ENCODE results near the gene CDK5RAP3.
"Not testable (repeated sequence)": the region's sequence is repeated elsewhere in the genome, so short reads cannot be mapped to it uniquely, and the experiment has no call there.

Gene CDK5RAP3

DNA sequence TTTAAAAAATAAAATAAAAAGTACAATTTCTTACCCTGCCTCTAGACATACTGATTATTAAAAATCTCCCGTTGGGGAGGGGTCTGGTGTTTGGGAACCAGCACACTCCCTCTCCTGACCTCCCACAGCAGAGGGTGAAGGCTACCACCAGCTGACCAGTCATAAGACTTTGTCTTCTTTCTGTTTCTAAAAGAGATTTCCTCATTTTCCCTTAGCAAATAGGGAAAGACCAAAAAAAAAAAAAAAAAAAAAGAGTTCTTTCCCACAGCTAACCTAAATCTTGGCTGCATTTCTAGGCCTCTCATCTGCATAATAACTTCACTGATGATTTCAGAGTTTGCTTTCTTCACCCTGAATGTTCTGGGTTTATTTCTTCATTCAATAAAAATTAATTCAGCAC, 30.3 kb downstream of the CDK5RAP3 start:
- no peak for DNase-seq

DNA sequence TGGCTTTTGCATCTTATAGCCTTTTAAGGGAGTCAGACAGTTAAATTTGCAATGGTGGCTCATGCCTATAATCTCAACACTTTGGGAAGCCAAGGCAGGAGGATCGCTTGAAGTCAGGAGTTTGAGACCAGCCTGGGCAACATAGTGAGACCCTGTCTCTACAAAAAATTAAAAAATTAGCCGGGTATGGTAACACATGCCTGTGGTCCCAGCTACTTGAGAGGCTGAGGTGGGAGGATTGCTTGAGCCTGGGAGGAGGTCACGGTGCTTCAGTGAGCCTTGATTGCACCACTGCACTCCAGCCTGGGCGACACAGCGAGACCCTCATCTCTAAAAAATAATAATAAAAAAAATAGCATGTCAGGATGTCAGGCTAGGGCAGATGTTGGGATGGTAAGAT, 30.7 kb downstream of the CDK5RAP3 start:
- DNase-seq = not testable (repeated sequence)

DNA sequence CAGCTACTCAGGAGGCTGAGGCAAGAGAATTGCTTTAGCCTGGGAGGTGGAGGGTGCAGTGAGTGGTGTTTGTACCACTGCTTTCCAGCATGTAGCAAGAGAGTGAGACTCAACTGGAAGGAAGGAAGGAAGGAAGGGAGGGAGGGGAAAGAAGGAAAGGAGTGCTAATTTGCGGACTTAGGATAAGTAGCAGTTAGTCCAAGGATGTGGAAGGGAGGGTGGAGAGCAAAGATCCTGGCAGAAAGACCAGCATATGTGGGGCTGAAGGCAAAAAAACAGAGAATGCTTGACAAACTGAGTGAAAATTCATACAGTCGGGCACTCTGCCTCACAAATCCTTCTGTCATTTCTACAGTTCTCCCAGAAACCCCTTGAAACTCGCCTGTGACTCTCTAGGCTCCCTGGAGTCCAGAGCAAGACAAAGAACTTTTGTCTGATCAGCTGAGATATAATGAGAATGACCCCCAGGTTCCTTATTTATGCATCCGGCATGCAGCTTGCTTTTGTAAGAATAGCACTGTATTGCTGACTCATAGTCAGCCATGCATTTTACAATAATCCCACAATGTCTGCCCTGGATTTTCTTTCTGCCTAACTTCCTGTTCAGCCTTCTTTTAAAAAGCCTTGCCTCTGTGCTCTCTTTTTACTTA, 31.5 kb downstream of the CDK5RAP3 start:
- no peak for DNase-seq

DNA sequence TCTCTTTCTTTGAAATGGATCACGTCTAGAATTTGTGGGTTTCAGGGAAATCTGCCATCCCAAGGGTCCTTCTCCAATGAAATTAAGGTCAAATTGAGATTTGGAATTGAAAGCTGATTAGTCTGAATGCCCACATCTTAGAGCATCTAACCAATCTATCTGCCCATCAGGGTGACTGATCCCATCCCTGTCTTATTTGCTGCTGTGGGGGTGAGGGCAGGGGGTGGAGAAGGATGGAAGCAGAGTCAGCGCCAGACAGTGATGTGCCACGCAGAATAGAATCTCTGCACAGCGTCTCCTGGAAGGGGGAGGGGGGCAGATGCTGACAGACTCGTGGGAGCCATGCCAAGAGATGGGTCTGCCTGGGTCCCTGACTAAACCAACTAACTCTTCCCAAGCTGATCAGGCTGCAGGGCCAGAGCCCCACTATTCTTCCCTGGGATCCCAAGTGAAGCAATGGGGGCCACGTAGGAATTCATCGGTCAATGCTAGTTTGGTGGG, 32.1 kb downstream of the CDK5RAP3 start:
- DNase-seq = no peak

DNA sequence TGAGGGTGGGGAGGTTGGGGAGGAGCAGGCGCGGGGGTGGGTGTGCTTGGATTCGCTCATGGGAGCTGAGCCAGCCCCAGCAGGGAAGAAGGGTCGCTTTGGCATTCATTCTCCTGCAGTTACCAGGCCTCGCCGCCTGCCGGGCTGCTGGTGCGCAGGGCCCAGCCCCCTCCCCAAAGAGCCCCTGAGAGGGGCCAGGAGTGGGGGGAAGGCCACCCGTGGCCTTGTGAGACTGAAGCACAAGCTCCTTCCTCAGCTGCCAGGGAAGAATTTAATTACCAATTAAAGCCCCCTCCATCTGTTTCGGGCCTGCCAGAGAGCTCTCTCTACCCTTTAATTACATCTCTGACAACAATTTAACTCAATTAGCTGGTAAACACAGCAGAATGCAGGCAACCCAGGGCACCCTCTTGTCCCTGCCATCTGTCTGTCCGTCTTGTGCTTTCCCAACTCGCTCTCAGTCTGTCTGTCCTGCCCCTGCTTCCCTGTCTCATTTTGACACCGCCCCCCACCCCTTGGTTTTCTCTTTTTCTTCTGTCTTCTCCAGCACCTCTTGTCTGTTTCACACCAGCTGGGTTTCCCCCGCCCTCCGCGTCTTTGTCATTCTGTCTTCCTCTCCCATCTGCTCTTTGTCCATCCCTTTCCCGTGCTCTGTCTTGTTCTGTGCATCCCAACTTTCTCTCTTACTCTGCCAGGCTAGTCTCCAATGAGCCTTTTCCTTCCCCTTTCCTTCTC, 32.7 kb downstream of the CDK5RAP3 start:
- no peak for DNase-seq

DNA sequence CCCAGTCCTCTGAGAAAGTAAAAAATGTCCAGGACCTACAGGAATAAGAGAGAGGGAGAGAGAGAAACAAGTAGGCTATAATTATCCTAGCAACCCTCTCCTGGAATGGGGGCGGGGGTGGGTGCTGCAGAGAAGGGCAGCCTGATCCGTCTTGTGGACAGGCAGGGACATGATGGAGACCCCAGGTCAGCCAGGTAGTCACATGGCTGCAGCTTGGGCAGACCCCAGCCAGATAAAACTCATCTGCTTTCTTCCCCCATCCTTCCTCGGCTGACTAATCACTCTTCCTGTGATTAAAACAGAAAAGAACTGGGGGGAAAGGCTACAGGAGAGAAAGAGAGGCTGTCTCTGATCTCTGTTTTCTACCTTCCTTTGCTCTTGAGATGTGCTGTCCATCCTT, 34.1 kb downstream of the CDK5RAP3 start:
- DNase-seq = no peak

DNA sequence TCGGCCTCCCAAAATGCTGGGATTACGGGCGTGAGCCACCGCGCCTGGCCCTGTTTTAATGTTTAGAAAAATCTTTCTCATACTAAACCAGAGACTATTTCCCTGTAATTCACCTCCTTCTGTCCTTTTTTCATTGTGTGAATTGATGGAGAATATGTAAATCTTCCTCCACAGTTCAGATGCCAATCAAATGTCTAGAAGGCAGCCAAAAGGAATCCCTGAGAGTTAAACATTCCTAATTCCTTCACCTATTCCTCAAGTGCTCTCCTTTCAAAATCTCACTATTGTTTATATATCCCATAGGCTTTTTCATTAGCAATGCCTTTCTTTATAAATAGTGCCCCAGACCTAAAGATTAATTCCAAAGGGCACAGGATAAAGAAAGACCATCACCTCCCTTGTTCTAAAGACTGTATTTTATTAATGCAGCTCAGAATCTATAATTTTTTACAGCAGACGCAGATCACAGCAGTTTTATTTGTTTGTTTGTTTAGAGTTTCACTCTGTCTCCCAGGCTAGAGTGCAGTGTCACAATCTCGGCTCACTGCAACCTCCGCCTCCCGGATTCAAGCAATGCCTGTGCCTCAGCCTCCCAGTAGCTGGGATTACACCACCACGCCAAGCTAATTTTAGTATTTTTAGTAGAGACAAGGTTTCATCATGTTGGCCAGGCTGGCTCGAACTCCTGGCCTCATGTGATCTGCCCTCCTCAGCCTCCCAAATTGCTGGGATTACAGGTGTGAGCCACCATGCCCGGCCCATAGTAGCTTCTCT, 36.2 kb downstream of the CDK5RAP3 start:
- DNase-seq = no peak

DNA sequence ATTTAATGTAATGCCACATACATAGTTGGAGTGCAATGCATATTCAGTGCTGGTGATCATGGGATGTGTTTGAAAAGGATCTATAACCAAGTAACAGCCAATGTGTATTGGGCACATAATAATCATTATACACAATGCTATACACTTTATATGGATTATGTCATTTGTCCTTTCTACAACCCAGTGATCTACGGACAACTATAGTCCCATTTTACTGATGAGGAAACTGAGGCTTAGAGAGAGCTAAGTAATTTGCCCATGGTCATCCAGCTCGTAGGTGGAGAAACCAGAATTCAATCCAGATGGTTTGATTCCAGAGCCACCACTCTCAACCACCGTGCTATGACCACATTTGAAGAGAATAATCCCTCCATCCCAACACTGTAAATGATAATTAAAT, 39.3 kb downstream of the CDK5RAP3 start:
- no peak for DNase-seq

DNA sequence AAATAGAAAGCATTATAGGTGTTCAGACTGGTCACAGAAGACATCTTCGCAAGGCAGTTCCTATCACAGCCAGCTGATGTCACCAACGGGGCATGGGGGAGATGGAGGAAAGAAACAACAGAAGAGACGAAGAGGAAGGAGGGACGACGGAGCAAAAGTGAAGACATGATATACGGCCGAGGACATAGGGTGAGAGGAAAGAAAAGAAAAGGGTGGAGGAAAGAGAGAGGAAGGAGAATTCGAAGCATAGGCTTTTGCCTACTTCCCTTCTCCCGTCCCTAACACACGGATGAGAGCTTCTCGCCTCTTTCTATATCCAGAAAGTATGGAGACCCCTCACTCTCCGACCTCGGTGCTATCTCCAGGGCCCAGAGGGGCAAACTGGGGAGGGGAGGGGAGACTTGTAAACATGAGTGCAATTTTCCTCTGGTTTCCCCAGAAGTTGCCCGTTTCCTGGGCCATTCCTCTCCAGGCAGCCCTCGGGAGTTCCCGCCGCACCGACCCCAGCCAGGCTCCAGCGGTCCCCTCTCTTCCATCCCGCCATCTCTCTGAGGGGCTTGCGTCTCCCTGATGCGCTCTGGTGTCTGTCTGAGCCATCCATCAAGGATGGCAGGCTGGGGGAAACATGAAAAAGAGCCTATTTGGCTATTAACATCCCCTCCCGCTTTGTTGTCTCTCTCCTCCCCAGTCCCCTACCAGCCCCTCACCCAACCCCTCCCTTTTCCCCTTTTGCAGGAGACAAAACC, 40.7 kb downstream of the CDK5RAP3 start:
- peak; percentile 24 for DNase-seq

DNA sequence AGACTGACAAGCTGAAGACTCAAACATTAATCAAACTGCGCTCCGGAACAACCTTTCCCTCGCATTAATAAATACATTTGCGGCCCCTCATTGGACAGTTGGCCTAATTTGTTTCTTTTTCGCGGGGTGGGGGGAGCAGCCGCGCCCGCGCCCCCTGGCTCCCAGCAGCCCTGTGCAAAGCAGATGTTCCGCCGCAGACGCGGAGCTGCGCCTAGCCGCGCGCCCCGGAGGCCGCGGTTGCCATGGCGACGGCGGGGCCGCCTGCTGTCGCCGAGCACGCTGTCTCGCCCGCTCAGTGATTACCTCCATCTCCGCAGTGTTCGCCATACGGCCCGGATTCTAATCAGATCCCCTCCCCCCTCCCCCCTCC, 41.2 kb downstream of the CDK5RAP3 start:
- DNase-seq = peak; percentile 52

DNA sequence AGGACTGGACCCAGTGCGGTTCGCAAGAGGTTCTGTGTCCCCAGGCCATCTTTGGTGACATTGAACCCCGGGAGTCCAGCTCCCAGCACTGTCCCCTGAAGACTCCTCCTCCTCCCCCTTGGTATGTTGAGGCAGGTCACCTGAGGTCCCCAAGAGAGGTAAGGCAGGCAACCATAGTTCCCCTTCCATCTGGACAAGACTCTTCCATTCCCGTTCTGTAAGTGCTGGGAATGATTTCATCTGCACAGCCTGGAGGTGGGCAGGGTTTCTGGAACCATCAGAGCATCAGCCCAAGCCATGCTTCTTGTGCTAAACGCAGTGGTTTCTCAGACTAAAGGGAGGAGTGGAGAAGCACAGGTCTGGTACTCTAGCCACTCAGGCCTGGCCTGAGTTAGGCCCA, 41.7 kb downstream of the CDK5RAP3 start:
- DNase-seq = no peak

DNA sequence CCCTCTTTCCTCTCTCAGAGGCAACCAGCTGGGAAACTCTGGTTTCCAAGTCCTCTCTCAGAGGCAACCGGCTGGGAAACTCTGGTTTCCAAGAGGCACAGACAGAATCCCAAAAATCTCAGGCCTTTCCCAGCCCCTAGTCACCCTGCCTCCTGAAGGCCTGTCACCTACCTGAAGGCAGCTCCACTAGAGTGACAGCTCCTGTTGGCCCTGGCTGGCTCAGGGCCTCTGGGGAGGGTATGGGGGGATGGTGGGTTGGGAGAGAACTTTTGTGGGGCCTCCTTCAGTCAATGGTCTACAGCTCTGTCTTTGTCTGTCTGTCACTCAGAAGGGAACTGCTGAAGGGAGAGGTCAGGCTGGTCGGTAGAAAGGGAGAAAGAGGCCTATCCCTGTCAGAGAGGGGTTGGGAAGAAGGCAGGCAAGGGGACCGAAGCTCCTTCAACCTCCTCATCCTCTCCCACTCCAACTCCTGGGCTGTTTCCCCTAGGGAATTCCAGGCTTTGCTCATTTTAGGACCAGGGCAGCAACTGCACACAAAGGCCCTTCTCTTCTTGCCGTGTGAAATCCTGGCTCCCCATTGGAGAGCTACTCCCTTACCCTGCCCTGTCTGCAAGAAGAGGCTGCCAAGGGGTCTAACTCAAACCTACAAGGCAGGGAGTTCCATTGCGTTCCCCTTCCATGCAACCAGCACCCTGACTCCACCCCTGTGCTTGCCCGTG, 43.1 kb downstream of the CDK5RAP3 start:
- DNase-seq = no peak

DNA sequence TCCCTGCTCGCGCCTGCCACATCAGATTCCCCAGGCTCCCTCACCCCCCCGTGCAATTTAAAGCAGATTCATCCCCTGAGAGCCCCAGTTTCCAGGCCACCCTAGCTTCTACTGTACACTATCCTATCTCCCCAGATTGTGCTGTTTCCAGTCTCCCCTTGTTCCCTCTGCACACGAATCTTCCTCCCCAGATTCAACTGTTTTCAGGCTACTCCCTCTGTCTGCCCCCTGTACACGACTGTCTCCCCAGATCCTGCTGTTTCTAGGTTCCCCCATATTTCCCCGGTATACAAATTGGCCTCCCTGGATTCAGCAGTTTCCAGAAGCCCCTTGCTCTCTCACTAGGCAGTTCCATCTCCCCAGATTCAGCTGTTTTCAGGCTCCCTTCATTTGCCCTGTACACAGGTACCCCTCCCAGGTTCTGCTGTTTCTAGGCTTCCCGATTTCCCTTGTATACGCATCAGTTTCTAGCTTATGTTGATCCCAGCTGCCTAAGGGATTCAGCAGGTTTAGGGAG, 43.7 kb downstream of the CDK5RAP3 start:
- DNase-seq = no peak

DNA sequence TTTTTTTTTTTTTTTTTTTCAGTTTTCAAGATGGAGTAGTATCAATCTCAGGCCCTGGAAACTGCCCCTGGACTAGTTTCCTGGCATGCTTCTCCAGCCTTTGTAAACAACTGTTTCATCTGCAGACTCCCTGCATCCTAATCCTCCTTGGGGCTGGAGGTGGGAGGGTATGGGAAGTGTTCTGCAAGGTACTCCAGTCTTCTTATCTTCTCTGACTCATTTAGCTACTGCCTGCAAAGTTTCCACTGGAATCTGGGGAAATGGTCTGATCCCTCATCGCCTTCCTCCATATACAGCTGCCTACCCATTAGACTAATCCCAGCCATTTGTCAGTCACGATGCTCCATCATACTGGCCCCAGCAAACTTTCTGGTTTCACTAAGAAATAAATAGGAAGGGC, 45.2 kb downstream of the CDK5RAP3 start:
- no peak for DNase-seq

DNA sequence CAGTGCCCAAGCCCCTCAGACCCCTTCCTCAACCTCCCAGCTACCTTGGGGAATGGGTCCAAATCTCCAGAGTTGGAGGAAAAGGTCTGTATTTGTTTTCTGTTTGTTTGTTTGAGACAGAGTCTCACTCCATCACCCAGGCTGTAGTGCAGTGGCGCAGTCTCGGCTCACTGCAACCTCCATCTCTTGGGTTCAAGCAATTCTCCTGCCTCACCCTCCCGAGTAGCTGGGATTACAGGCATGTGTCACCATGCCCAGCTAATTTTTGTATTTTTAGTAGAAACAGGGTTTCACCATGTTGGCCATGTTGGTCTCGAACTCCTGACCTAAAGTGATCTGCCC, 46.9 kb downstream of the CDK5RAP3 start:
- DNase-seq = not testable (repeated sequence)

DNA sequence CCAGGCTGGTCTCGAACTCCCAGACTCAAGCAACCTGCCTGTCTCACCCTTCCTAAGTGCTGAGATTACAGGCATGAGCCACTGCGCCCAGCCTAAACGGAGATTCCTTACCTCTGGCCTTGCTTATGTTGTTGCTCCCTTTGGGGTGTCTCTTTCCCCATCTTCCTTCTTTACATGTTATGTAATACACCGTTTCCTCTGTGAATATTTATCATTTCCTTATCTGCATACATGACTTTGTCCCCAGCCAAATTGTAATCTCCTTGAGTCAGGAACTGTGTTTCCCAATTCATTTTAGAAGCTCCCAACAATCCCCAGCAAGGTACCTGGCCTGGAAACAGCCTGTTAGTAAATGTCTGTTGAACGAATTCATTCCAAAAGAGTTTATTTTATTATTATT, 51.0 kb downstream of the CDK5RAP3 start:
- no peak for DNase-seq

DNA sequence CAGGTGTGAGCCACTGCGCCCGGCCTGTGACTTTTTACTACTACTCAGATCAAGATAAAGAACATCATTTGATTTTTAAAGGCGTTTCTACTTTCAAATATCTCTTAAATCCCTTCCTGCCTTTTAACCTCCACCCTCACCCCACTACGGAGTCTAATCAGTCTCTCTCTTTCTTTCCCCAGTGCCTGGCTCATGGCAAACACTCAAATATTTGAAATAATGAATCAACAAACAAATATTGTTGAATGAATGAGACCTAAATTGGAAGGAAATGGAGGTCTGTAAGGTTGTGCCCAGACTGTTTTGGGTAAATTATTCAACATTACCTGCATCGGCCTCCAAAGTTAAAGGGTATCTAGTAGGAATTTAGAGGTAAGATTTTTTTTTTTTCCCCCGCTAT, 52.0 kb downstream of the CDK5RAP3 start:
- no peak for DNase-seq

DNA sequence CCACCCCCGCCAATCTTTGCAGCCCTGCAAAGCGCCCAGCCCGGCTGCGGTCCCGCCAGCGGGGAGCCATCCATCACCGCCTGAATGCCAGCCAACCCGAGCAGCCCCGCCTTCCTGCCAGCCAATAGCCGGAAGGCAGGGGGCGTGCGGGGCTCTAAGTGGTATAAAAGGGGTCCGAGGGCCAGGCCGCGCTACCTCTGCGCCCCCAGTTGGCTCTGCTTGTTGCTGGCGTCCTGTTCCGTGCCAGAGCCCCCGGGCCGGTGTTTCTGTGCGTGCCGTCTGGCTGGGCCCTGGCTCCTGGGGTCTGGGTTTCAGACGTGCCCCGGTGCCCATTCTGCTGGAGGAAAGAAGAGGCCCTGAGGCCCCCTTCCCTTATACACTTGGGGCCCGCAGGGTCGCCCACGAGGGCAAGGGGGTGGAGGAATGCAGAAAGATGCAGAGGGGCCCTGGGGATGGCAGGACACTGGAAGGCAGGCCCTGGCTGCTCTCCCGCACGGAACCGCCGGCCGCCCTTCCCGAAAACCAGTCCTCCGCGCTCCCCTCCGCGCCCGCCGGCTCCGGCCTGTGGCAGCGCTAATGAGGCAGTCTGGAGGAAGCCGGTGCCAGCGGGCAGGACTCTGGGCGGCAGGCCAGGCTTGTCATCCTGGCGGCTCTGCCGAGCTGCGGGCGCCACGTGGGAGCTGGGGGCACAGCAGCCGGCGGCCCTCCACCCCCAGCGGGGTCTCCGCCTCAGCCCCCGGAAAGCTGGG, 52.7 kb downstream of the CDK5RAP3 start:
- DNase-seq = no peak

DNA sequence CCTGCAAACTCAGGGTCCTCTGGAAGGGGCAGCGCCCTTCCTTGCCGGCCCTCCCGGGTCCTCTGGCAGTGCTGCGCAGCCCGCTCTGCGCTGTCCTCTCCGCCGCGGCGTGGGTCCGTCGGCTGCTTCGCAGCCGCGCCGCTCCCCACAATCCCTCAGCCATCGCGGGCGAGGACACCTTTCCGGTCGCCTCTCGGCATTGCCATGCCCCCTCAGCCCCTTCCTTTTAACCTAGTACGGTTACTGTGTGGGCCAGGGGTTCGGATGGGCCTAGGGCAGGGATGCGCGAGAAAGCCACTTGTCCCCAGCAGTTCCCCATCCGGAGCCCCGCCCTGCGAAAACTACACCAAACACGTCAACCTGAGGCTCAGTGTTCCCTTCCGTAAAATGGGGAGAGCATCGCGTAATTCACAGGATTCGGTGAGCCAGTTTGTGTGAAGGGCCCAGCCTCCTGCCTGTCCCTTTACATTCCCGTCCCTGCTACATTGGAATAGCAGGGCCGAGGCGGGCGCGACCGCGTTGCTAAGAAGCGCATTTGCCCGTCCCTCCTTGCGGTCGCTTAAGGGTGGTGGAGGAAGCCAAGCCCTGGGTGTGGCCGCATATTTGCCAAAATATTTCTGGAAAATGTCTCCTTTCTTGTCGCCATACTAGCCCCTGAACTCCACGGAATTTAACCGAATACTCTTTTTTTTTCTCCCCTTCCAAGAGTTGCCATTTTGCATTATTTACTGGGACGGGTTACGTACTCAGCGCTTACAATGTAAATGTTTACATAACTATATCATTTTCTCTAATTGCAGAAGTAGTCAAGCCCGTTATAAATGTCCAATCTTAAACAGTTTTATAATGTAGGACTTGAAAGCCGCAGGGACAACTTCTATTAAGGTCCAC, 53.5 kb downstream of the CDK5RAP3 start:
- DNase-seq = no peak
